Limb (tissue), 2 donors: ENCODE data around the gene CRIM1.

Source experiments
- DNase-seq, 2 donors: peaks; one replicate each; pipeline ENCODE4 v3.0.0-alpha.2; 2016; ENCODE audit errors: extremely low spot score in 2 of 2

CRIM1 gene

GRCh38 chr2:36394804-36395203, 39.2 kb downstream of the CRIM1 start:
- DNase-seq = no peak

- no peak for DNase-seq
Measured at GRCh38 chr2:36395866-36396265, 40.3 kb downstream of the CRIM1 start.

GRCh38 chr2:36396878-36397539, 41.4 kb downstream of the CRIM1 start:
- DNase-seq = no peak

GRCh38 chr2:36397728-36398413, 42.3 kb downstream of the CRIM1 start:
- DNase-seq = no peak

GRCh38 chr2:36399050-36399449, 43.5 kb downstream of the CRIM1 start:
- no peak for DNase-seq

- no peak for DNase-seq
Measured at GRCh38 chr2:36403675-36404230, 48.2 kb downstream of the CRIM1 start.

- DNase-seq = no peak
Measured at GRCh38 chr2:36404318-36404717, 48.7 kb downstream of the CRIM1 start.

- no peak for DNase-seq
Measured at GRCh38 chr2:36404754-36405153, 49.2 kb downstream of the CRIM1 start.

GRCh38 chr2:36405183-36405582, 49.6 kb downstream of the CRIM1 start:
- DNase-seq = no peak

- DNase-seq = no peak
Measured at GRCh38 chr2:36406296-36406695, 50.7 kb downstream of the CRIM1 start.

GRCh38 chr2:36407413-36407812, 51.8 kb downstream of the CRIM1 start:
- no peak for DNase-seq

- DNase-seq = no peak
Measured at GRCh38 chr2:36408198-36408703, 52.7 kb downstream of the CRIM1 start.

GRCh38 chr2:36409335-36409734, 53.8 kb downstream of the CRIM1 start:
- DNase-seq = no peak

- DNase-seq = no peak
Measured at GRCh38 chr2:36409935-36410334, 54.4 kb downstream of the CRIM1 start.

GRCh38 chr2:36410681-36411080, 55.1 kb downstream of the CRIM1 start:
- no peak for DNase-seq

GRCh38 chr2:36411962-36412444, 56.4 kb downstream of the CRIM1 start:
- DNase-seq = no peak

- peak in 1 of 2 donors; percentile 63 for DNase-seq
Measured at GRCh38 chr2:36413218-36413617, 57.6 kb downstream of the CRIM1 start.

GRCh38 chr2:36414307-36414706, 58.7 kb downstream of the CRIM1 start:
- DNase-seq = no peak

- DNase-seq = no peak
Measured at GRCh38 chr2:36415381-36416022, 59.9 kb downstream of the CRIM1 start.

GRCh38 chr2:36416370-36417165, 61.0 kb downstream of the CRIM1 start:
- no peak for DNase-seq

GRCh38 chr2:36420569-36421181, 65.1 kb downstream of the CRIM1 start:
- no peak for DNase-seq
